Astrocyte (in vitro differentiated cells and primary cell): Measurements from ENCODE around the gene CHGA. TPM values are rescaled to one million over a fixed set of nuclear protein-coding genes. Genes with fewer than 3 reads are reported as not detected.

Source experiments
- DNase-seq: peaks from one replicate; pipeline ENCODE4 v3.0.0-alpha.2; 2010; ENCODE audit warnings: low read depth
- FAIRE-seq: peaks from 2 replicates; lab custom pipeline; 2011; peaks lifted over from hg19 to GRCh38; lab: Jason Lieb, UNC
- H2AFZ ChIP-seq: 2 replicates; pipeline ENCODE4 v1.6.0; 2012; ENCODE audit warnings: low read depth, low read length, inconsistent platforms
- H3K27ac ChIP-seq: 2 replicates; pipeline ENCODE4 v1.5.1; 2011; ENCODE audit warnings: low read depth, low read length, inconsistent platforms
- H3K27me3 ChIP-seq: 2 replicates; pipeline ENCODE4 v1.6.0; 2011; ENCODE audit warnings: low read length, inconsistent platforms; ENCODE audit not compliant: insufficient read depth
- H3K36me3 ChIP-seq: 2 replicates; pipeline ENCODE4 v1.5.1; 2011; ENCODE audit warnings: low read length, inconsistent platforms; ENCODE audit not compliant: insufficient read depth
- H3K4me1 ChIP-seq: 2 replicates; pipeline ENCODE4 v1.5.1; 2011; ENCODE audit warnings: low read length, inconsistent platforms; ENCODE audit not compliant: insufficient read depth
- H3K4me2 ChIP-seq: 2 replicates; pipeline ENCODE4 v1.6.0; 2012; ENCODE audit warnings: low read length, inconsistent platforms
- H3K4me3 ChIP-seq: 2 replicates; pipeline ENCODE4 v1.5.1; 2011; ENCODE audit warnings: low read depth, mild to moderate bottlenecking, low read length, inconsistent platforms; ENCODE audit not compliant: insufficient read depth
- H3K79me2 ChIP-seq: 2 replicates; pipeline ENCODE4 v1.6.0; 2012; ENCODE audit warnings: mild to moderate bottlenecking, low read length, inconsistent platforms; ENCODE audit not compliant: insufficient read depth
- H3K9ac ChIP-seq: 2 replicates; pipeline ENCODE4 v1.6.0; 2012; ENCODE audit warnings: mild to moderate bottlenecking, low read length, inconsistent platforms
- H3K9me3 ChIP-seq: 2 replicates; pipeline ENCODE4 v1.5.1; 2012; ENCODE audit warnings: low read depth, mild to moderate bottlenecking, low read length, inconsistent platforms; ENCODE audit not compliant: insufficient read depth
- H4K20me1 ChIP-seq: 2 replicates; pipeline ENCODE4 v1.6.0; 2012; ENCODE audit warnings: low read length, inconsistent platforms; ENCODE audit not compliant: insufficient read depth
- H3K27ac Mint-ChIP-seq: one replicate; pipeline ENCODE4 v1.8.0; 2021; ENCODE audit warnings: mild to moderate bottlenecking, mixed read lengths; ENCODE audit not compliant: unreplicated experiment
- H3K27me3 Mint-ChIP-seq: one replicate; pipeline ENCODE4 v1.8.0; 2021; ENCODE audit warnings: low read depth, mixed read lengths; ENCODE audit not compliant: unreplicated experiment
- H3K36me3 Mint-ChIP-seq: one replicate; pipeline ENCODE4 v1.8.0; 2021; ENCODE audit warnings: low read depth, mixed read lengths; ENCODE audit not compliant: unreplicated experiment
- H3K4me1 Mint-ChIP-seq: one replicate; pipeline ENCODE4 v1.8.0; 2021; ENCODE audit warnings: low read depth, mixed read lengths; ENCODE audit not compliant: unreplicated experiment
- H3K4me3 Mint-ChIP-seq: one replicate; pipeline ENCODE4 v1.8.0; 2021; ENCODE audit warnings: mild to moderate bottlenecking, moderate library complexity, mixed read lengths; ENCODE audit not compliant: unreplicated experiment
- H3K9me3 Mint-ChIP-seq: one replicate; pipeline ENCODE4 v1.8.0; 2021; ENCODE audit warnings: mild to moderate bottlenecking, mixed read lengths; ENCODE audit not compliant: unreplicated experiment
- CTCF ChIP-seq: IDR thresholded peaks from 2 replicates; pipeline ENCODE4 v1.5.1; 2011; ENCODE audit warnings: low read depth, mild to moderate bottlenecking, inconsistent platforms, low read length, moderate library complexity; ENCODE audit not compliant: insufficient read depth
- EZH2 ChIP-seq: IDR thresholded peaks from 2 replicates; pipeline ENCODE4 v1.6.1; 2012; ENCODE audit warnings: mild to moderate bottlenecking, low read length, inconsistent platforms; ENCODE audit not compliant: insufficient read depth
- total RNA-seq: library from RNA; stranded (reverse); gene quantifications from 2 replicates; pipeline ENCODE4 v1.2.1, GENCODE V29; 2021

CHGA gene
- total RNA-seq, 1 donor from 2014 or later: not detected

- H3K27ac ChIP-seq: no peak overlapping the region
- DNase-seq (no peak), FAIRE-seq (no peak)
- TF ChIP-seq EZH2 (no peak), CTCF (no peak)
- no peaks in the 10 kb centered on the region for H3K36me3 ChIP-seq
- H3K27ac Mint-ChIP-seq: no peak overlapping the region
- no peaks in the 10 kb centered on the region for H4K20me1 ChIP-seq
- no peaks in the 10 kb centered on the region for H3K79me2 ChIP-seq
- peaks cover 26% of the 10 kb centered on the region for H3K27me3 ChIP-seq
- H3K4me3 Mint-ChIP-seq: no peak overlapping the region
- no peak overlapping the region for H3K4me3 ChIP-seq
- peaks cover 2% of the 10 kb centered on the region for H3K9me3 Mint-ChIP-seq
- H3K4me1 ChIP-seq: no peaks in the 10 kb centered on the region
- H2AFZ ChIP-seq: no peak overlapping the region
- no peaks in the 10 kb centered on the region for H3K9me3 ChIP-seq
- H3K4me1 Mint-ChIP-seq: no peaks in the 10 kb centered on the region
- peaks cover 91% of the 10 kb centered on the region for H3K27me3 Mint-ChIP-seq
- H3K9ac ChIP-seq: no peak overlapping the region
- H3K36me3 Mint-ChIP-seq: no peaks in the 10 kb centered on the region
- no peak overlapping the region for H3K4me2 ChIP-seq
These were observed 2.9 kb upstream of the CHGA start for GRCh38 chr14:92920001-92920400.

- no peak overlapping the region for H3K4me2 ChIP-seq
- DNase-seq: no peak
- peak overlapping the region; percentile 68 for H3K4me3 Mint-ChIP-seq
These were observed 705 bp upstream of the CHGA start for GRCh38 chr14:92922155-92922735.

More at GRCh38 chr14:92922155-92922735, 705 bp upstream of the CHGA start:
- Mint-ChIP-seq H3K27ac (no peak overlapping the region), H3K27me3 (peaks cover 90% of the 10 kb centered on the region), H3K4me1 (no peaks in the 10 kb centered on the region), H3K36me3 (no peaks in the 10 kb centered on the region), H3K9me3 (peaks cover 4% of the 10 kb centered on the region)
- no peaks in the 10 kb centered on the region for H3K79me2 ChIP-seq
- no peaks in the 10 kb centered on the region for H3K4me1 ChIP-seq
- H3K9ac ChIP-seq: no peak overlapping the region
- H3K27ac ChIP-seq: no peak overlapping the region
- H3K36me3 ChIP-seq: no peaks in the 10 kb centered on the region
- no peaks in the 10 kb centered on the region for H3K9me3 ChIP-seq
- H2AFZ ChIP-seq: no peak overlapping the region
- FAIRE-seq: no peak
- no peaks in the 10 kb centered on the region for H4K20me1 ChIP-seq
- TF ChIP-seq EZH2: no peak
- no peak for TF ChIP-seq CTCF
- no peak overlapping the region for H3K4me3 ChIP-seq
- H3K27me3 ChIP-seq: peaks cover 35% of the 10 kb centered on the region
